Thoracic aorta (tissue), 2 donors: ENCODE data around the gene ELAVL3. TPM values are rescaled to one million over a fixed set of nuclear protein-coding genes. Genes with fewer than 3 reads are reported as not detected.

Experiments
- ATAC-seq: fragments of 150-250 bp; one replicate; pipeline ENCODE4 v1.8.0; 2017; ENCODE audit warnings: low read depth; ENCODE audit not compliant: insufficient number of reproducible peaks, low FRiP score
- DNase-seq: peaks from one replicate; pipeline ENCODE4 v3.0.0-alpha.2; 2020; ENCODE audit warnings: low spot score
- H3K27ac ChIP-seq, 2 donors: fragments of 200-600 bp; sonication (generic); 1 replicate in 1 of 2; 2 replicates in 1 of 2; pipeline ENCODE4 v1.5.1; 2016; ENCODE audit warnings: mild to moderate bottlenecking in 2 of 2, moderate library complexity in 2 of 2
- H3K27me3 ChIP-seq: fragments of 200-600 bp; sonication (generic); replicated peaks from 2 replicates; pipeline ENCODE4 v1.6.0; 2016; ENCODE audit warnings: mild to moderate bottlenecking; ENCODE audit not compliant: insufficient read depth
- H3K36me3 ChIP-seq: fragments of 200-600 bp; sonication (generic); one replicate; pipeline ENCODE4 v1.5.1; 2016
- H3K4me1 ChIP-seq, 2 donors: fragments of 200-600 bp; sonication (generic); 1 replicate in 1 of 2; 2 replicates in 1 of 2; pipeline versions ENCODE4 v1.5.1 to v1.6.0; 2016; ENCODE audit warnings: low read depth in 2 of 2, mild to moderate bottlenecking in 1 of 2; ENCODE audit not compliant: control insufficient read depth in 1 of 2
- H3K4me3 ChIP-seq: fragments of 200-600 bp; sonication (generic); 2 replicates; pipeline ENCODE4 v1.5.1; 2016; ENCODE audit warnings: mild to moderate bottlenecking
- H3K9me3 ChIP-seq: fragments of 200-600 bp; sonication (generic); 2 replicates; pipeline ENCODE4 v1.5.1; 2016
- total RNA-seq, 2 donors: library from RNA; depleted of rRNA; stranded (reverse); fragments of >200 nt; gene quantifications; one replicate each; pipeline versions ENCODE4 v1.1.0 to v1.2.3, GENCODE V29; 2016
- TF ChIP-seq, protein P1 (sequence below): fragments of 200-600 bp; sonication (generic); IDR thresholded peaks from one replicate; pipeline ENCODE4 v1.5.1; 2019; ENCODE audit warnings: antibody characterized with exemption

Gene ELAVL3
- total RNA-seq, 2 donors from 2014 or later: not detected

DNA sequence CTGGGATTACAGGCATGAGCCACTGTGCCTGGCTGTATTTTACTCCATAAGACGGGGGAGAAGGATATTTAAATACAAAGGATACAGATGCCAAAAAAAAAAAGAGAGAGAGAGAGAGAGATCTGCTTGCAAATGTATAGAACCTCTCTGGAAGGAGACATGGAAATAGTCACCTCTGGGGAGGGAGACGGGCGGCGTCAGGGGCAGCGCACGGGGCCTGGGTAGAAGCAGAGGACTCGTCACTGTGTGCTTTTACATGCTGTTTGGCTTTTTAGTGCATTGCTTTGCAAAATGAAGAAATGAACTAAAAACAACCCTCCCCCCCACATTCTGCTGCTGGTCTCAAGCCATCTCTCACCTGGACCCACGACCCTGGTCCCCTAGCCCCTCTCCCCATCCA lies 29.6 kb upstream of the ELAVL3 start:
- Histone ChIP-seq H3K4me1 (peaks cover 0 to 6% of the 10 kb centered on the region in 2 donors), H3K4me3 (no peak overlapping the region), H3K9me3 (no peaks in the 10 kb centered on the region), H3K27ac (no peak overlapping the region), H3K27me3 (no peaks in the 10 kb centered on the region), H3K36me3 (peaks cover 15% of the 10 kb centered on the region)
- TF ChIP-seq, protein P1, sequence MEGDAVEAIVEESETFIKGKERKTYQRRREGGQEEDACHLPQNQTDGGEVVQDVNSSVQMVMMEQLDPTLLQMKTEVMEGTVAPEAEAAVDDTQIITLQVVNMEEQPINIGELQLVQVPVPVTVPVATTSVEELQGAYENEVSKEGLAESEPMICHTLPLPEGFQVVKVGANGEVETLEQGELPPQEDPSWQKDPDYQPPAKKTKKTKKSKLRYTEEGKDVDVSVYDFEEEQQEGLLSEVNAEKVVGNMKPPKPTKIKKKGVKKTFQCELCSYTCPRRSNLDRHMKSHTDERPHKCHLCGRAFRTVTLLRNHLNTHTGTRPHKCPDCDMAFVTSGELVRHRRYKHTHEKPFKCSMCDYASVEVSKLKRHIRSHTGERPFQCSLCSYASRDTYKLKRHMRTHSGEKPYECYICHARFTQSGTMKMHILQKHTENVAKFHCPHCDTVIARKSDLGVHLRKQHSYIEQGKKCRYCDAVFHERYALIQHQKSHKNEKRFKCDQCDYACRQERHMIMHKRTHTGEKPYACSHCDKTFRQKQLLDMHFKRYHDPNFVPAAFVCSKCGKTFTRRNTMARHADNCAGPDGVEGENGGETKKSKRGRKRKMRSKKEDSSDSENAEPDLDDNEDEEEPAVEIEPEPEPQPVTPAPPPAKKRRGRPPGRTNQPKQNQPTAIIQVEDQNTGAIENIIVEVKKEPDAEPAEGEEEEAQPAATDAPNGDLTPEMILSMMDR: no peak
- ATAC-seq (no peak), DNase-seq (no peak)

DNA sequence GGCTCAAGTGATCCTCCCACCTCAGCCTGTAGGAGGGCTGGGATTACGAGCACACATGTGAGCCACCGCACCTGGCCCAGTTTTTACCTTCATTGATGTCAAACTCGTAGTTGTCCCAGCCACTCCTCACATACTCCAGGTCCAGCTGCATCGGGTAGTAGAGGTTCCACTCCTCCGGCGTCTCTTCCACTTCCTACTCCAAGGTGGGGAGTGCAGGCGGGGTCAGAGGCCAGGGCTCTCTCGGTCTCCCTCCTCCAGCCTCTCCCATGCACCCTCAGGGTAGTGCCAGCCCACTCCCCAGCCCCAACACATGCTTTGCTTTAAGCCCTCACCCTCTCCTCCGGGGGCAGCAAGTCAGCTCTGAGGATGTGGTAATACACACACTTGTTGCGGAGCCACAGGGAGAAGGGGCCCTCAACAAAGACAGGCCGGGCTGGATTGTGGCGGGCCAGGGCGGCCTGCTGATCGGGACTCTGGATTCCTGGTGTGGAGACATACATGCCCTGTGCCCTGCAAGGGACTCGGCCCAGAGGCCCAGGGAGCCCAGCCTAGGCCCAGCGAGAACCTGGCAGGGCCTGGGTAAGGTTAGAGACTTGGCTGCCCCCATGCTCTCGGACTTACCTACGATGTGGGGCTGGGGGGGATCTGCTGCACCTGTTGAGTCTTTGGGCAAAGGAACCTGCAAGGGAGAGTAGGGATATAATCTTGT lies 26.7 kb upstream of the ELAVL3 start:
- no peaks in the 10 kb centered on the region for H3K9me3 ChIP-seq
- TF ChIP-seq, protein P1: no peak
- ATAC-seq (no peak), DNase-seq (no peak)
- peaks cover 8% of the 10 kb centered on the region for H3K36me3 ChIP-seq
- peaks cover 0 to 14% of the 10 kb centered on the region in 2 donors for H3K4me1 ChIP-seq
- H3K27me3 ChIP-seq: no peaks in the 10 kb centered on the region
- H3K27ac ChIP-seq: no peak overlapping the region
- no peak overlapping the region for H3K4me3 ChIP-seq

DNA sequence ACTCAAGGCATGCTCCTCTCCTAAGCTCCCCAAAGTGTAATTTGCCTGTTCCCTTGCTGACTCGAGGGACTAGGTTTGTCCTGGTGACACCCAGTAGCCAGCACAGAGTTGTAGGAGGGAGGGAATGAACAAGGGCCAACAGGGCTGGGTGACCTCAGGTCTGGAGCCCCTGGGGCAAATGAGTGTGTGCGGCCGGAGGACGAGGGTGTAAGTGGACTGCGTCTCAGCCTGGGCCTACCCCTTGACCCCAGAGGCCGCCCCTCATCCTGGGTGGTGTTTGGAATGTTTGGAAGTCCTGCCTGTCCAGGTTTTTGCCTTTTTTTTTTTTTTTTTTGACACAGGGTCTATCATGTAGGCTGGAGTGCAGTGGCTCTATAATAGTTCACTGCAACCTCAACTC lies 26.1 kb upstream of the ELAVL3 start:
- Histone ChIP-seq H3K4me1 (peaks cover 0 to 14% of the 10 kb centered on the region in 2 donors), H3K9me3 (no peaks in the 10 kb centered on the region), H3K27me3 (no peaks in the 10 kb centered on the region), H3K4me3 (no peak overlapping the region), H3K36me3 (peaks cover 8% of the 10 kb centered on the region), H3K27ac (no peak overlapping the region)
- TF ChIP-seq, protein P1: no peak
- no peak for ATAC-seq
- no peak for DNase-seq

DNA sequence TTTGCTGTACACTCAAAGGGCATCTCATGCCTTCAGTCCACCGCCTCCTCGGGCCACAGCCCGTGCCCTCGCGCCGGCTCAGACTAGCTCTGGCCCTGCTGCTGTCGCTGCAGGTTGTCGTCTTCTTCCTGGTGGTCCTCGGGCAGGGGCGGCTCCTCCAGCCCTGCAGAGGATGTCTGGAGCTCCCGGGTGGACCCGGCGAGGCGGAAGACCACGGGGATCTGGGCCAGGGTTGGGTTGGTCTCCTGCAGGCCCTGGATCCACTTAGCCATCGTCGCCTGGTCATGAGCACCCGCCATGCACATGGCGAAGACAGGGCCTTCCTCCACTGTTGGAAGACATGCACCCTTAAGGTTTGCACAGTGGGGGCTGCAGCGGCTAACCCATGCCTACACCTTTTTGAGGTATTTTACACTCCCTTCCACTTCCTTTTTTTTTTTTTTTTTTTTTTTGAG lies 25.3 kb upstream of the ELAVL3 start:
- peak; percentile 3 for ATAC-seq
- peak overlapping the region; percentile 96 for H3K4me3 ChIP-seq
- H3K27ac ChIP-seq: peak overlapping the region; percentile 3 to 98

DNA sequence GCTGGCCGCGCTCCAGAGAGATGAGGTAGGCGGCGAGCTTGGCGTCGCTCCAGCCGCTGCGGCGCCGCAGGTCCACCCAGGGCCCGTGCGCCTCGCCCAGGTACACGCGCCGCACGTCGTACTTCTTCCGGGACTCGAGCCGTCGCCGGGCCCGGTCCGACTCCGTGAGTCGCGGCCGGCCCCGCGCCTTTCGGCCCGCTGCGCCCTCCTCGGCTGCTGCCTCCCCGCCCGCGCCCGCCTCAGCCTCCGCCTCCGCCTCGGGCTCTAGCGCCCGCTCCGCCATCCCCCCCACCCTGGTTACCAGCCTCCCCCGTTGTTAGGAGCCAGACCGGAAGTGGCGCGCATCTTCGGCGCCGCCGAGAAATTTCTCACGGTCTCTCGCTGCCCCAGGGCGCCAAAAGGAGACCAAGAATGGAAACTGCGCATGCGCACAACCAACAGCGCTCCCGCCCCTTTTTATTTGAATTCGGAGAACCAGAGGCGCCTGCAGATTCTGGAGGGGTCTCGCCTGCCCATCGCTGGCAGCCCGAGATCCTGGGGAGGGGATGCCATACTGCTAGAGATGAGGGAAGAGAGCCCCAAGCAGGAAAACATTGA lies 24.8 kb upstream of the ELAVL3 start, which contains the start of gene ZNF653:
ZNF653 (minus strand) TSS at position 336 of the 597 bp plus-strand sequence; CDS start at position 283, 53 bp downstream.
- Histone ChIP-seq H3K4me3 (peak within 1 kb of the TSS; percentile 96), H3K9me3 (no peaks in the 10 kb centered on the region), H3K27me3 (no peaks in the 10 kb centered on the region), H3K27ac (peak within 1 kb of the TSS; percentile 90 to 98), H3K36me3 (no peaks in the 10 kb centered on the region), H3K4me1 (peaks cover 0 to 14% of the 10 kb centered on the region in 2 donors)
- ATAC-seq (peak; percentile 84), DNase-seq (peak; percentile 60)
- TF ChIP-seq, protein P1: no peak

More for the DNA sequence above, 25.3 kb upstream of the ELAVL3 start:
- Histone ChIP-seq H3K27me3 (no peaks in the 10 kb centered on the region), H3K4me1 (peaks cover 0 to 14% of the 10 kb centered on the region in 2 donors), H3K9me3 (no peaks in the 10 kb centered on the region), H3K36me3 (peaks cover 2% of the 10 kb centered on the region)
- TF ChIP-seq, protein P1: no peak
- no peak for DNase-seq
